Heart left ventricle (tissue), 16 donors: Measurements from ENCODE around the gene CUBN. TPM values are rescaled to one million over a fixed set of nuclear protein-coding genes. Genes with fewer than 3 reads are reported as not detected.
A peak's percentile ranks its signal among the peaks of the same experiment; 100 is the strongest.

Experiments used
- ATAC-seq, 4 donors: fragments of 200-7000 bp; cut with Tn5 transposase; one replicate each; pipeline ENCODE4 v1.9.1; 2020 to 2022; ENCODE audit warnings: moderate library complexity in 4 of 4, mild to moderate bottlenecking in 3 of 4, moderate number of reproducible peaks in 1 of 4
- DNase-seq, 5 donors: peaks; one replicate each; pipeline ENCODE4 v3.0.0-alpha.2; 2020
- H3K27ac ChIP-seq, 12 donors: fragments of 200-600 bp; sonication (generic) in 4 of 12; one replicate each; pipeline versions ENCODE4 v1.5.0 to v1.8.0; 2016 to 2022; ENCODE audit warnings: mild to moderate bottlenecking in 2 of 12
- H3K27me3 ChIP-seq, 9 donors: fragments of 200-600 bp; sonication (generic) in 2 of 9; one replicate each; pipeline versions ENCODE4 v1.5.1 to v1.8.0; 2016 to 2022; ENCODE audit warnings: mild to moderate bottlenecking in 3 of 9
- H3K36me3 ChIP-seq, 9 donors: fragments of 200-600 bp; sonication (generic) in 2 of 9; one replicate each; pipeline versions ENCODE4 v1.5.0 to v1.8.0; 2018 to 2022; ENCODE audit warnings: mild to moderate bottlenecking in 2 of 9
- H3K4me1 ChIP-seq, 12 donors: fragments of 200-600 bp; sonication (generic) in 4 of 12; one replicate each; pipeline versions ENCODE4 v1.5.0 to v1.8.0; 2016 to 2022; ENCODE audit warnings: mild to moderate bottlenecking in 3 of 12
- H3K4me3 ChIP-seq, 12 donors: fragments of 200-600 bp; sonication (generic) in 4 of 12; one replicate each; pipeline versions ENCODE4 v1.5.0 to v1.8.0; 2017 to 2022; ENCODE audit warnings: mild to moderate bottlenecking in 9 of 12, moderate library complexity in 4 of 12
- H3K9me3 ChIP-seq, 12 donors: fragments of 200-600 bp; sonication (generic) in 4 of 12; one replicate each; pipeline versions ENCODE4 v1.5.0 to v1.8.0; 2016 to 2022; ENCODE audit warnings: mild to moderate bottlenecking in 1 of 12
- POLR2A ChIP-seq, 2 donors: fragments of 450-650 bp; IDR thresholded peaks; one replicate each; pipeline ENCODE4 v1.6.1; 2017; ENCODE audit warnings: antibody characterized with exemption in 2 of 2, mild to moderate bottlenecking in 2 of 2, moderate library complexity in 2 of 2
- WGBS, 4 donors: extraction: QIAGEN DNeasy Blood & Tissue Kit in 2 of 4; methylation state at CpG; one replicate each; pipeline versions ENCODE4 v1.1.5 to v1.1.7; 2013 to 2018; 5-methylcytosine and 5-hydroxymethylcytosine counted together
- intact Hi-C, 10 donors: fragments of 100-400 bp; cut with DNase I; formaldehyde crosslinking; loops; one replicate each; pipeline versions ENCODE4 v1.11.1 to v1.14.2; 2022
- polyA plus RNA-seq, 2 donors: library from polyadenylated mRNA; stranded (reverse); fragments of 200-250 nt; gene quantifications; one replicate each; pipeline ENCODE4 v1.2.3, GENCODE V29; 2013
- total RNA-seq, 9 donors: library from RNA; depleted of rRNA in 2 of 9; stranded (reverse); fragments of >200 nt in 2 of 9; fragmentation: NEBNext Ultra II Directional in 3 of 9; extraction: Animal tissue kit (Norgen Biotek cat#: 25700) in 3 of 9; gene quantifications; one replicate each; pipeline versions ENCODE4 v1.1.0 to v1.2.4, GENCODE V29; 2016 to 2023
- TF ChIP-seq, protein P1 (sequence below), 12 donors: fragments of 200-600 bp; sonication (generic) in 4 of 12; IDR thresholded peaks; one replicate each; pipeline versions ENCODE4 v1.5.0 to v1.8.0; 2018 to 2022; ENCODE audit warnings: antibody characterized with exemption in 12 of 12, mild to moderate bottlenecking in 5 of 12
- donor health status: ischemic (EF 13 %, LVEDD 7.1; RV severe dilation, severe dysfunction).
- donor health status: healthy with polysubstance abuse.
- donor health status: DM: no; HTN: yes; CAD: no.
- donor health status: DM: no; HTN: no; CAD: no.
- donor health status: ischemic (EF 25% LVEDD 6.9; RV normal size, moderate dysfunction).
- donor health status: ischemic (EF 25% LVEDD 5.7; RV mildly dilated, moderate dysfunction).
- donor health status: healthy.
- donor health status: DM: yes; HTN: yes; CAD: no.
- donor health status: ischemic (EF 35%, LVEDD 5.7; RV mildly dilated, moderate dysfunction).
- donor health status: nonischemic (EF 11% LVEDD 7.7; RV severe dilation, severe dysfunction).
- donor health status: DM: yes; HTN: yes; CAD: no.
- donor health status: PGD.
- donor health status: ischemic (EF 29% LVEDD 5.4; RV normal size, mild dysfunction).
- donor health status: nonischemic (EF 23%, LVEDD 6.1; RV moderate dilation, normal function).

Gene CUBN
- total and polyA plus RNA-seq, 11 donors: 0.07 to 1.5 (median 0.44) TPM

DNA sequence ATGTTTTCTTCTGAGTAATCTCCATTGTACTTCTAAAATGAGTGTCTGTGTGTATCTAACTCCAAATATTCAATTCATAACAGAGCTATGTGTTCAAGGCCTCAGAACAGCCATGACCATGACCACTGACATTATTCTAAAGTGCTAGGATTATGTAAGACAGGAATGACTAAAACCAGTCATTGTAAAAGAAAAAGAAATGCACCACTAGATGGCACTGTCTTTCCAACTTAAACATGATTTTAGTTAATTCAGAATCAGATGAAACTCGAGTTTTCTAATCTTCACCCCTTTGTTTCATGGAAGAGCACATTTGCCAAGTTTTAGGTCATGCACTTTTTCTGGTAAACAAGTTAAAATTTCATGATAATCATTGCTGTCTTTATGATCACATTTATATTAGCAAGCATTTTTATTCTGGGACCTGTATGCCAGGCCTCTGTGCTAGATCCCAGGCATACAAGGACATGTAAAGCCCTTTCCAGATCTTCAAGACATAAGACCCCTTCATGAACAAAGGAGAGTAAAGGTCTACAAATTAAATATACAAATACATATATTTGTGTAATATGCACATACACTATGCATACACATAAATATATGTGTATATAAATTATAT lies 286.2 kb downstream of the CUBN start:
- no peaks in the 10 kb centered on the region for H3K27me3 ChIP-seq
- peak; percentile 45 to 61 (median 52) for ATAC-seq
- TF ChIP-seq, protein P1, sequence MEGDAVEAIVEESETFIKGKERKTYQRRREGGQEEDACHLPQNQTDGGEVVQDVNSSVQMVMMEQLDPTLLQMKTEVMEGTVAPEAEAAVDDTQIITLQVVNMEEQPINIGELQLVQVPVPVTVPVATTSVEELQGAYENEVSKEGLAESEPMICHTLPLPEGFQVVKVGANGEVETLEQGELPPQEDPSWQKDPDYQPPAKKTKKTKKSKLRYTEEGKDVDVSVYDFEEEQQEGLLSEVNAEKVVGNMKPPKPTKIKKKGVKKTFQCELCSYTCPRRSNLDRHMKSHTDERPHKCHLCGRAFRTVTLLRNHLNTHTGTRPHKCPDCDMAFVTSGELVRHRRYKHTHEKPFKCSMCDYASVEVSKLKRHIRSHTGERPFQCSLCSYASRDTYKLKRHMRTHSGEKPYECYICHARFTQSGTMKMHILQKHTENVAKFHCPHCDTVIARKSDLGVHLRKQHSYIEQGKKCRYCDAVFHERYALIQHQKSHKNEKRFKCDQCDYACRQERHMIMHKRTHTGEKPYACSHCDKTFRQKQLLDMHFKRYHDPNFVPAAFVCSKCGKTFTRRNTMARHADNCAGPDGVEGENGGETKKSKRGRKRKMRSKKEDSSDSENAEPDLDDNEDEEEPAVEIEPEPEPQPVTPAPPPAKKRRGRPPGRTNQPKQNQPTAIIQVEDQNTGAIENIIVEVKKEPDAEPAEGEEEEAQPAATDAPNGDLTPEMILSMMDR (IDR thresholded peaks at IDR 0.05): peak; percentile 58 to 79 (median 68)
- no peak for TF ChIP-seq POLR2A (IDR thresholded peaks at IDR 0.05)
- WGBS, 4 donors: 0% methylated on average over 1 of the region's 1 CpG
- intact Hi-C loops: loop anchor here (1.0 to 10.0 kb wide), 7 partner anchors 413 to 591 kb away; no protein-coding TSS in a partner anchor
- peaks cover 0 to 12% (median 0%) of the 10 kb centered on the region in 12 donors for H3K4me1 ChIP-seq
- DNase-seq: peak in 1 of 5 donors; percentile 19
- H3K27ac ChIP-seq: no peak overlapping the region
- no peaks in the 10 kb centered on the region for H3K36me3 ChIP-seq
- no peaks in the 10 kb centered on the region for H3K9me3 ChIP-seq
- no peak overlapping the region for H3K4me3 ChIP-seq

DNA sequence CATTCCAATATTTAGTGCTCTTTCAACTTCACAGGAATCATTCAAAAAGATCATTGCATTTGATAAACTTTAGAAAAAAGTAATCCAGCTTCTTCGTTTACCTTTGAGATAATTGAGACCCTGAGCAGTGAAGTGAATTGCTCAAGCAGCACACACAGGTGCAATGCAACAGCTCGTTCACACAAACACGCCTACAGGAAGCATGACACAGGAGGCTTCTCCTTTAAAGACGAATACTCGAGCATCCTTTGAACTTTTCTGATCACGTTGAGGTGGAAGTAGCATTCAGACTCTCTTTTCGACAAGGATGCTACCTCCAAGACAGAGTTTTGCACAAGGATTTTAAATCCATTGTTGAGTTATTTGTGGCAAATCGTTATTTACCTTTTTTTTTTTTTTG lies 294.4 kb downstream of the CUBN start:
- TF ChIP-seq POLR2A (IDR thresholded peaks at IDR 0.05): no peak
- TF ChIP-seq, protein P1 (IDR thresholded peaks at IDR 0.05): no peak
- intact Hi-C loops: no loop called here
- DNase-seq (no peak), ATAC-seq (no peak)
- H3K27me3 ChIP-seq: no peaks in the 10 kb centered on the region
- no peak overlapping the region for H3K4me3 ChIP-seq
- no peaks in the 10 kb centered on the region for H3K9me3 ChIP-seq
- 76 to 82% (median 80%) methylated on average over 8 of the region's 8 CpGs for WGBS, 4 donors
- peaks cover 0 to 15% (median 9%) of the 10 kb centered on the region in 12 donors for H3K4me1 ChIP-seq
- no peaks in the 10 kb centered on the region for H3K36me3 ChIP-seq
- H3K27ac ChIP-seq: no peak overlapping the region

DNA sequence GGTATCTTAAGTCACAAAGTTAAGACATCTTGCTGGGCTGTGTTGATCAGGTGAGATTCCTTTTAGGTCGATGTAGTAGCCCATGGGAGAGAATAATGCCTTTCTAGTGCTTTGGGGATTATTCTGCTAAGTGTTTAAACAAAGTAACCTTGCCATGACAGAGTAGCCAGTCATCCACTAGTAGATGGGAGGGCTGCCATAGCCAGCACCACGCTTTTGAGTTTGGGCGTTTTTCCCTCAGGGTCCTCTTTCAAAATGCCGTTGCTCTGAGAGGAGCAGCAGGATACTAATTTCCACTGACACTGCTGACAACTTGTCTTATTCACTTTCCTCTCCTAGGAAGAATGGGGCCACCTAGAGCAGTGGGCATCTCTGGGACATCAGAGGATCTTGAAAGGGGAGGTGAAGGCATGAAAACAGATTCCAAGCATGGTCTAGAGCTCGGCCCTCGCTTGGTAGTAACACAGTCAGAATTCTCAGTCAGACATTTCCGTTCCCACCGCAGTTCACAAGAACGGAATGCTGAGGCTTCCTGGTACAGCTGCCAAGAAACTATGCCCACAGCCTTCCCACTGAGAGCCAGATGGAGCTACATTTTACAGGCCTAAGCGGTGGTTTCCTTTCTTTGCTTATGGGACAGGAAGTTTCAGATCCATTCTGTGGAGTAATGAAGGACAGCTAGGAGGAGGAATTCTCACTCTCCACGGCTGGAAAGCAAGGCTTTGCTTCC lies 297.1 kb downstream of the CUBN start:
- DNase-seq: peak in 3 of 5 donors; percentile 27 to 50 (median 43)
- Histone ChIP-seq H3K4me3 (no peak overlapping the region), H3K9me3 (no peaks in the 10 kb centered on the region), H3K27ac (peak overlapping the region in 11 of 12 donors; percentile 2 to 77 (median 55)), H3K27me3 (no peaks in the 10 kb centered on the region), H3K36me3 (no peaks in the 10 kb centered on the region), H3K4me1 (peaks cover 0 to 28% (median 16%) of the 10 kb centered on the region in 12 donors)
- intact Hi-C loops: no loop called here
- TF ChIP-seq, protein P1 (IDR thresholded peaks at IDR 0.05): no peak
- TF ChIP-seq POLR2A (IDR thresholded peaks at IDR 0.05): no peak
- WGBS, 4 donors: 48 to 57% (median 52%) methylated on average over 11 of the region's 11 CpGs
- ATAC-seq: peak in 3 of 4 donors; percentile 28 to 62 (median 56)

DNA sequence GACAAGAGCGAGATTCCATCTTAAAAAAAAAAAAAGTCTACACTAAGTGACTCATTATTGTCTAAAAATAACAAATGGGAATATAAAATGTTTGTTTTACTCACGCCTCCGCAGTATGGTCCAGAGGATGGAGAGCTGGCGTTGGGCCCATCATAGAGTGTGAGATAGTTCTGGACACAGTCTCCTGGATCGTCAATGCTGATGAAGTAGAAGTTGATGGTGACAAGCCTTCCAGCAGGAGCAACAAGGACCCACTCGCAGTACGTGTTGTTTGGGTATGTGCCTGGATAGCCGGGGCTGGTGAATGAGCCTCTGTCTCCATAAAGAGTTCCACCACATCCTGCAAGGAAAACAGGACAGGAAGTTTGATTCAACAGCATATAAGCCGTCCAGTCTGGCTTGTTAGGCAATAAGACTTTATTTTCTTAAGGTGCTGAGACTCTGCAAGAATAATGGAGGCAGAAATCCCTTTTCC lies 300.9 kb downstream of the CUBN start:
- H3K27ac ChIP-seq: peak overlapping the region in 11 of 12 donors; percentile 26 to 75 (median 42)
- peak; percentile 34 to 81 (median 74) for ATAC-seq
- H3K9me3 ChIP-seq: no peaks in the 10 kb centered on the region
- peak in 4 of 5 donors; percentile 51 to 67 (median 58) for DNase-seq
- H3K36me3 ChIP-seq: no peaks in the 10 kb centered on the region
- WGBS, 4 donors: 33 to 48% (median 43%) methylated on average over 9 of the region's 9 CpGs
- peak overlapping the region in 3 of 12 donors; percentile 1 to 37 (median 17) for H3K4me3 ChIP-seq
- intact Hi-C loops: loop anchor here in 4 of 10 donors (5.0 kb wide), 2 partner anchors 429 to 604 kb away; no protein-coding TSS in a partner anchor
- no peaks in the 10 kb centered on the region for H3K27me3 ChIP-seq
- no peak for TF ChIP-seq POLR2A (IDR thresholded peaks at IDR 0.05)
- TF ChIP-seq, protein P1 (IDR thresholded peaks at IDR 0.05): no peak
- peaks cover 0 to 31% (median 16%) of the 10 kb centered on the region in 12 donors for H3K4me1 ChIP-seq
